MM.1S (cell line): ENCODE measurements around the gene HOXB3.

Source experiments
- DNase-seq: peaks from one replicate; pipeline ENCODE4 v3.0.0-alpha.2; 2015
- H2AFZ ChIP-seq: fragments of 300-600 bp; sonication (generic); 2 replicates; pipeline ENCODE4 v1.6.0; 2016; ENCODE audit warnings: antibody characterized with exemption, low read length
- H3F3A ChIP-seq: fragments of 300-600 bp; sonication (generic); 2 replicates; pipeline ENCODE4 v1.6.1; 2016; ENCODE audit warnings: mild to moderate bottlenecking, antibody characterized with exemption, low read length, moderate library complexity, mixed read lengths; ENCODE audit not compliant: insufficient read depth
- H3K27ac ChIP-seq: fragments of 300-600 bp; sonication (generic); 2 replicates; pipeline ENCODE4 v1.5.1; 2016; ENCODE audit warnings: mild to moderate bottlenecking, low read length
- H3K27me3 ChIP-seq: fragments of 300-600 bp; sonication (generic); replicated peaks from 2 replicates; pipeline ENCODE4 v1.6.0; 2016; ENCODE audit warnings: low read length; ENCODE audit not compliant: insufficient read depth
- H3K36me3 ChIP-seq: fragments of 300-600 bp; sonication (generic); replicated peaks from 2 replicates; pipeline ENCODE4 v1.6.1; 2016; ENCODE audit warnings: mild to moderate bottlenecking, low read length, mixed read lengths; ENCODE audit not compliant: insufficient read depth
- H3K4me1 ChIP-seq: fragments of 300-600 bp; sonication (generic); 2 replicates; pipeline ENCODE4 v1.6.1; 2016; ENCODE audit warnings: low read length, mixed read lengths
- H3K4me2 ChIP-seq: fragments of 300-600 bp; sonication (generic); 2 replicates; pipeline ENCODE4 v1.6.0; 2016; ENCODE audit warnings: low read depth, low read length
- H3K4me3 ChIP-seq: fragments of 300-600 bp; sonication (generic); 2 replicates; pipeline ENCODE4 v1.5.1; 2016; ENCODE audit warnings: low read length, mixed read lengths
- H3K79me2 ChIP-seq: fragments of 300-600 bp; sonication (generic); 2 replicates; pipeline ENCODE4 v1.6.1; 2016; ENCODE audit warnings: mixed run types, low read length, mixed read lengths
- H3K9ac ChIP-seq: fragments of 300-600 bp; sonication (generic); 2 replicates; pipeline ENCODE4 v1.6.1; 2016; ENCODE audit warnings: low read length, mixed read lengths
- H3K9me2 ChIP-seq: fragments of 300-600 bp; sonication (generic); replicated peaks from 2 replicates; pipeline ENCODE4 v1.6.1; 2016; ENCODE audit warnings: mild to moderate bottlenecking, low read length, mixed read lengths; ENCODE audit not compliant: insufficient read depth
- H3K9me3 ChIP-seq: fragments of 300-600 bp; sonication (generic); replicated peaks from 2 replicates; pipeline ENCODE4 v1.6.1; 2016; ENCODE audit warnings: mild to moderate bottlenecking, low read length, mixed read lengths; ENCODE audit not compliant: insufficient read depth
- H4K20me1 ChIP-seq: fragments of 300-600 bp; sonication (generic); 2 replicates; pipeline ENCODE4 v1.6.1; 2016; ENCODE audit warnings: mild to moderate bottlenecking, low read length, moderate library complexity, mixed read lengths; ENCODE audit not compliant: insufficient read depth
- CTCF ChIP-seq: fragments of 300-600 bp; sonication (generic); IDR thresholded peaks from 2 replicates; pipeline ENCODE4 v1.5.1; 2016; ENCODE audit warnings: antibody characterized with exemption, low read length, mixed read lengths
- EZH2 ChIP-seq: fragments of 300-600 bp; sonication (generic); optimal IDR thresholded peaks from 2 replicates; pipeline ENCODE3; 2017; ENCODE audit warnings: low read depth, mild to moderate bottlenecking, antibody characterized with exemption, low read length, mixed read lengths
- EZH2phosphoT487 ChIP-seq: fragments of 300-600 bp; sonication (generic); IDR thresholded peaks from 2 replicates; pipeline ENCODE4 v1.6.1; 2018; ENCODE audit warnings: antibody characterized with exemption, low read length

HOXB3 gene

GRCh38 chr17:48608494-48608834, 18.4 kb upstream of the HOXB3 start:
- Histone ChIP-seq H3K4me2 (no peak overlapping the region), H3K79me2 (no peaks in the 10 kb centered on the region), H4K20me1 (no peaks in the 10 kb centered on the region), H3K4me1 (peaks cover 8% of the 10 kb centered on the region; the same call in 1 of the 2 replicates), H3F3A (peaks cover 4% of the 10 kb centered on the region), H3K4me3 (no peak overlapping the region), H3K27ac (no peak overlapping the region), H3K27me3 (peaks cover 22% of the 10 kb centered on the region), H3K9me2 (no peaks in the 10 kb centered on the region), H2AFZ (no peak overlapping the region), H3K36me3 (no peaks in the 10 kb centered on the region), H3K9me3 (no peaks in the 10 kb centered on the region), H3K9ac (no peak overlapping the region)
- TF ChIP-seq CTCF (no peak), EZH2phosphoT487 (no peak)
- no peak for DNase-seq

- no peak for TF ChIP-seq EZH2
- no peak for TF ChIP-seq EZH2phosphoT487
- no peak for TF ChIP-seq CTCF
- Histone ChIP-seq H4K20me1 (no peaks in the 10 kb centered on the region), H3K9ac (no peak overlapping the region), H3K36me3 (no peaks in the 10 kb centered on the region), H3K9me3 (no peaks in the 10 kb centered on the region), H3K27ac (no peak overlapping the region), H2AFZ (no peak overlapping the region), H3K4me2 (no peak overlapping the region), H3K4me1 (peaks cover 8% of the 10 kb centered on the region; the same call in 1 of the 2 replicates), H3K4me3 (no peak overlapping the region), H3F3A (no peaks in the 10 kb centered on the region), H3K27me3 (peaks cover 32% of the 10 kb centered on the region), H3K9me2 (no peaks in the 10 kb centered on the region), H3K79me2 (no peaks in the 10 kb centered on the region)
- no peak for DNase-seq
These were observed 17.0 kb upstream of the HOXB3 start for GRCh38 chr17:48606892-48607614.

GRCh38 chr17:48605991-48606891, 16.2 kb upstream of the HOXB3 start:
- Histone ChIP-seq H4K20me1 (no peaks in the 10 kb centered on the region), H3K4me2 (no peak overlapping the region), H3K9me2 (no peaks in the 10 kb centered on the region), H3K9ac (no peak overlapping the region), H3K79me2 (no peaks in the 10 kb centered on the region), H3K4me3 (no peak overlapping the region), H3F3A (no peaks in the 10 kb centered on the region), H3K36me3 (no peaks in the 10 kb centered on the region), H3K27ac (no peak overlapping the region), H3K4me1 (peaks cover 8% of the 10 kb centered on the region; the same call in 1 of the 2 replicates), H3K9me3 (no peaks in the 10 kb centered on the region), H3K27me3 (peaks cover 40% of the 10 kb centered on the region), H2AFZ (no peak overlapping the region)
- TF ChIP-seq EZH2 (no peak), EZH2phosphoT487 (no peak), CTCF (no peak)
- no peak for DNase-seq
